Measurements from ENCODE around the gene RNF224. TPM values are rescaled to one million over a fixed set of nuclear protein-coding genes. Genes with fewer than 3 reads are reported as not detected.
A peak's percentile ranks its signal among the peaks of the same experiment; 100 is the strongest.

Gene RNF224
- total RNA-seq, 3 donors from 2014 or later: not detected

DNA sequence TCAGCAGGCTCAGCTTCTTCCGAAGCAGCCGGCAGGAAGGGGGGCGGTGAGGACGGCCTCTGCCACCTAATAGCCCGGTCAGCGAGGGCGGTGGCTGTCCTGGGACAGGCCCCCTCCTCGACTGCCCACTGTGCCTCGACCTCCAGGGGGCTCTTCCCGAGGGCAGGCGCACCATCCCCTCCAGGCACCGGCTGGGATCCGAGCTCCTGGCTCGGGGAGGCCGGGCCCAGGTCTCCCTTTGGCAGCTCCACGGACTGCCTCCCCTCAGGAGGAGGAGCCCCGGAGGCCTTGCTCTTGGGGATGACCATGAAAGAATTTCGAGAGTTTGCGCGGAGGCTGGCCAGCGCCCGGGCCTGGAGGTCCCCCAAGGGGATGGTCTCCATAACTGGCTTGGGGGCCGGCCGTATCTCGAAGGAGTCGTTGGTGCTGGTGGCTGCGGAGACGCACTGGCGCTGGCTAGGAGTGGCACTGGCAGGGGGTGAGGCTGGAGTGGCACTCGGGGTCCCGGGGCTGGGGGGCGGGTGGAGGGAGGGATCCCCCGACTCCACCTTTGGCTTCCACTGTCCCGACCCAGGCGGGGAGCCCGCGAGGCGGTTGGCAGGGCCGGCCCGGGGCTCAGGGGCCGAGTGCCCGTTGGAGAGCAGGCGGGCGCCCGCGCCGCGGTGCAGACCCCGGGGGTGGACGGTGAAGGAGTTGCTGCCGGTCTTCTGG is 27.7 kb upstream of the RNF224 start:
- Mint-ChIP-seq H3K4me3 (peak overlapping the region; percentile 83), H3K9me3 (no peaks in the 10 kb centered on the region), H3K4me1 (ENCODE audit: low read depth) (peaks cover 18% of the 10 kb centered on the region), H3K36me3 (ENCODE audit: insufficient read depth) (no peaks in the 10 kb centered on the region), H3K27me3 (ENCODE audit: low read depth) (no peaks in the 10 kb centered on the region)
- no peak for ATAC-seq
- DNase-seq: no peak

DNA sequence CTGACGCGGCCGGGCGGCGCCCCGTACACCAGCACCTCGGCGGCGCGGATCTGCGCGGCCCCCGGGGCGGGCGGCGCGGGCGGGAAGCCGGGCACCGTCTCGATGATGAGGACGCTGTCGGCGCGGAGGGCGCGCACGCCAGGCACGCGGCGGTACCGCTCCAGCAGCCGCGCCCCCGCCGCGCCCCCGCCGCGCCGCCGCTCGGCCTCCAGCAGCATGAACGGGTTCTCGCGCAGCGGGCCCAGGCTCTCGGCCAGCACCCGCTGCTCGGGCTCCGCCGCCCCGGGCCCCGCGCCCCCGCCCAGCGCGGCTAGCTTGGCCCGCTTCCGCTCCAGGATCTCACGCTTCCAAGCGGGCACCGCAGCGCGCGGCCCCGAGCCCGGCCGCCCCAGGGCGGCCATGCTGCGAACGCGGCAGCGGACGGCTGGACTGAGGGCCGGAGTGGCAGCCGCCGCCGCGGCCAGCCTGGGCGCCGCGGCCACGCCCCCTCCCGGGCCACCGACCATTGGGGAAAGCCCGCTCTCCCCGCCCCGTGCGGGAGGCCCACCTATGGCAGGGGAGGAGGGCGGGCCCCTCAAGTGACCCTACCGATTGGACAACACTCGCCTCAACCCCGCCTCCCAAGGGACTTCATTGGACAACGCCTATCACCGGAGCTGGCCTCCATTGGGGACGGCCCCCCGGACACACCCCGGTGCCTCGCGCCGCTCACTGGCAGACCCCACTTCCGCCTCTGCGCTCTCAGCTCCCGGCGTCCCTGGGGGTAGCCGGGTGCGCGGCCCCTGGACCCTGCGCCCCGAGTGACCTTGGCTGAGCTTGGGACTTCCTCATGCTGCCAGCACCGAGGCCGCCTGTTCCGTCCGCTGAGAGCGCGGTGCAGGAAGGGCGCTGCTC is 26.7 kb upstream of the RNF224 start, which contains the start of gene TPRN:
TPRN (minus strand) TSS at position 431 of the 894 bp plus-strand sequence; CDS start at position 401, 30 bp downstream.
- no peaks in the 10 kb centered on the region for H3K36me3 Mint-ChIP-seq (ENCODE audit: insufficient read depth)
- no peaks in the 10 kb centered on the region for H3K27me3 Mint-ChIP-seq (ENCODE audit: low read depth)
- peaks cover 22% of the 10 kb centered on the region for H3K4me1 Mint-ChIP-seq (ENCODE audit: low read depth)
- DNase-seq (peak; percentile 97), ATAC-seq (peak; percentile 93 to 96)
- H3K4me3 Mint-ChIP-seq: peak within 1 kb of the TSS; percentile 84
- no peaks in the 10 kb centered on the region for H3K9me3 Mint-ChIP-seq

DNA sequence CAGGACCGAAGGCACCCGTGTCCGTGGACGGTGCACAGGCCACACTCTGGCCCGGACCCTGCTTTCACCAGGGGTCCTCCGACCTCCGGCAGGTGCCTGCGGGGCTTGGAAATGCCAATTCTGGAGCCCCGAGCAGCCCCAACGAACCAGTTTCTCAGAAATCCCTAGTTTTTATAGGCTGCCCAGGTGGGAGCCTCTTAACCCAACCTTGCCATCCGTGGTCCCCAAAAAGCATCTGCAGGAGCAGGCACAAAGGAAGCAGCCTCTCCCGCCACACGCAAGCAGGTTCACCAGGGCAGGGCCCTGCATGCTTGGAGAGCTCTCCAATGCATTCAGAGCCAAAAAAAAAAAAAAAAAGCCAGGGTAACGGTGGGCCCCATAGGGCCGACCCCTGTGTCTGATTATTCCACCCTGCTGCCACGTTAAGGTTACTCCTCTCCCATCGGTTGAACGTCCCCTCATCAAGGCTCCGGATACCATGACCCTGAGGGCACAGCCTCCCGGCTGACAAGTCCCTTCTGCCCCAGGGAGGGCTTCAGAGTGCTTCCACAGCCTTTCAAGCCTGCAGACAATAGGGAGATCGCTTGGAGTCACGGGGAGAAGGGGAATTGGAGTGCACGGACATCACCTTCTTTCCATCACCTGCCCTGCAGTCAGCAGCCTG is 26.0 kb upstream of the RNF224 start:
- no peaks in the 10 kb centered on the region for H3K36me3 Mint-ChIP-seq (ENCODE audit: insufficient read depth)
- peaks cover 26% of the 10 kb centered on the region for H3K4me1 Mint-ChIP-seq (ENCODE audit: low read depth)
- no peaks in the 10 kb centered on the region for H3K27me3 Mint-ChIP-seq (ENCODE audit: low read depth)
- H3K9me3 Mint-ChIP-seq: no peaks in the 10 kb centered on the region
- DNase-seq (no peak), ATAC-seq (no peak)
- H3K4me3 Mint-ChIP-seq: peak overlapping the region; percentile 84

DNA sequence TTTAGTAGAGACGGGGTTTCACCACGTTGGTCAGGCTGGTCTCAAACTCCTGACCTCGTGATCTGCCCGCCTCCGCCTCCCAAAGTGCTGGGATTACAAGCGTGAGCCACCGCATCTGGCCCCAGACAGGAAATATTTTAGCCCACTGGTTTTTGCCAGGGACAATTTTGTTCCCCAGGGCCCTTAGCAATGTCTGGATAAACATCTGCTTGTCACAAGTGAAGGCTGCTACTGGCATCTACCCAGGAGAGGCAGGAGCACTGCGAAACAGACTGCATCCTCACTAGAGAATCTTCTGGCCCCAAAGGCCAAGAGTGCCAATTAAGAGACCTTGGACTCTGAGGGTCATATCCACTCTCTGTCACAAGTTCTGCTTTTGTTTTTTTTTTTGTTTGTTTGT is 24.3 kb upstream of the RNF224 start:
- H3K9me3 Mint-ChIP-seq: no peaks in the 10 kb centered on the region
- no peak overlapping the region for H3K4me3 Mint-ChIP-seq
- H3K36me3 Mint-ChIP-seq (ENCODE audit: insufficient read depth): peaks cover 7% of the 10 kb centered on the region
- DNase-seq (no peak), ATAC-seq (no peak)
- H3K4me1 Mint-ChIP-seq (ENCODE audit: low read depth): peaks cover 39% of the 10 kb centered on the region
- H3K27me3 Mint-ChIP-seq (ENCODE audit: low read depth): no peaks in the 10 kb centered on the region

DNA sequence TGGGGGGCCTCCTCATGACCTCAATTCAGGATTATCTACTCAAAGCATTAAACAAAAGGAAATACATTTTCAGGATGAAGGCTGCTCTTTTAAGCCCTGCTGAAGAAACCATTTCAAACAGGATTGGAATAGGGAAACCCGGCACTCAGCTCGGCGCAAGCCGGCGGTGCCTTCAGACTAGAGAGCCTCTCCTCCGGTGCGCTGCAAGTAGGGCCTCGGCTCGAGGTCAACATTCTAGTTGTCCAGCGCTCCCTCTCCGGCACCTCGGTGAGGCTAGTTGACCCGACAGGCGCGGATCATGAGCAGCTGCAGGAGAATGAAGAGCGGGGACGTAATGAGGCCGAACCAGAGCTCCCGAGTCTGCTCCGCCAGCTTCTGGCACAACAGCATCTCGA is 22.6 kb upstream of the RNF224 start:
- H3K27me3 Mint-ChIP-seq (ENCODE audit: low read depth): no peaks in the 10 kb centered on the region
- ATAC-seq: no peak
- peak overlapping the region; percentile 95 for H3K4me3 Mint-ChIP-seq
- DNase-seq: no peak
- peaks cover 12% of the 10 kb centered on the region for H3K36me3 Mint-ChIP-seq (ENCODE audit: insufficient read depth)
- peaks cover 36% of the 10 kb centered on the region for H3K4me1 Mint-ChIP-seq (ENCODE audit: low read depth)
- no peaks in the 10 kb centered on the region for H3K9me3 Mint-ChIP-seq

DNA sequence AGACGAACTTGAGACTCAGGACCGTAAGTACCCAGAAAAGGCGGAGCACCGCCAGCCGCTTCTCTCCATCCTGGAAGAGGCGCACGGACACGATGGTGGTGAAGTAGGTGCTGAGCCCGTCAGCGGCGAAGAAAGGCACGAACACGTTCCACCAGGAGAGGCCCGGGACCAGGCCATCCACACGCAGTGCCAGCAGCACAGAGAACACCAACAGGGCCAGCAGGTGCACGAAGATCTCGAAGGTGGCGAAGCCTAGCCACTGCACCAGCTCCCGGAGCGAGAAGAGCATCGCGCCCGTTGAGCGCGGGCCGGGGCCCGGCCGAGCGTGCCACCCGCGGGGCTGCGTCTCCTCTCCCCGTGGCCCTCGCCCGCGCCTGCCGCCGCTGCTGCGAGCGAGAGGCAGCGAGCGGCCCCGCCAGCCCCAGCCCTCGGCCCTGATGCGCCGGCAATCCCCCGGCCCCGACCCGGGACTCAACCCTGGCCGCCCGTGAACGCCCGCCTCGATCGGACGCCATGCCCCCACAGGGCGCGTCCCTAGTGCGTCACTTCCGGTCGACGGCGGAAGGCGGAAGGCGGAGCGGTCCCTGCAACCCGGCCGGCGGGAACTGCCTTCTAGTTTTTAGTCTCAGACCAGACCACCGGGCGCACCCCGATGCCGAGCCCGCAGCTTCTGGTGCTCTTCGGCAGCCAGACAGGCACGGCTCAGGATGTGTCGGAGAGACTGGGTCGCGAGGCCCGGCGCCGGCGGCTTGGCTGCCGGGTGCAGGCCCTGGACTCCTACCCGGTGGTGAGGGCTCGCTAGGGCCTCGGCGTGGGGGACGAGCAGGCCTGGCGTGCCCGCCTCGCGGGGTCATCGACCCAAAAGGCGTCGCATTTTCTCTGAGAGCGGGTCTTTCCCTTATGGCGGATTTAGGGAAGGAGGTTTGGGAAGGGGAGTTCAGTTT is 21.9 kb upstream of the RNF224 start, which contains the start of the genes NDOR1 and TMEM203:
NDOR1 (plus strand) TSS at position 575 of the 944 bp plus-strand sequence; CDS start at position 653, 78 bp downstream.
TMEM203 (minus strand) TSS at position 523 of the 944 bp plus-strand sequence; CDS start at position 289, 234 bp downstream.
- peak; percentile 91 for DNase-seq
- Mint-ChIP-seq H3K9me3 (no peaks in the 10 kb centered on the region), H3K4me1 (ENCODE audit: low read depth) (peaks cover 36% of the 10 kb centered on the region), H3K36me3 (ENCODE audit: insufficient read depth) (peaks cover 12% of the 10 kb centered on the region), H3K27me3 (ENCODE audit: low read depth) (no peaks in the 10 kb centered on the region), H3K4me3 (peak within 1 kb of the TSS; percentile 95)
- ATAC-seq: peak; percentile 63 to 64

DNA sequence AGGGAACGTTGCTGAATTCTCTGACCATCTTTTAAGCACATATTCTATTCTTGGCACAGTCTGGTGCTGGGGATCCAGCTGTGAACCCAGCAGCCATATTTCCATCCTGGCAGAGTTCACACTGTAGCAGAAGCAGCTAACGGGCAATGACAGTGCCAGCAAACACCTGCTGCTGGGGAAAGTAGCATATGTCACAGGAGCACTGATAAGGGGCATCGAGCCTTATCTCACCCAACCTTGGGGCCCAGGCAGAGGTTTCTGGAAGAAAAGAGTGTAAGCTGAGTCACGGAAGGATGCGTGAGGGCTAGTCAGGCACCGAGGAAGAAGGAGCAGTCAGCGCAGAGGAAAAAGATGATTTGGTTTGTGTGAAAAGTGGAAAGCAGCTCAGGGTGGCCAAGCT is 20.7 kb upstream of the RNF224 start:
- peaks cover 33% of the 10 kb centered on the region for H3K4me1 Mint-ChIP-seq (ENCODE audit: low read depth)
- peaks cover 12% of the 10 kb centered on the region for H3K36me3 Mint-ChIP-seq (ENCODE audit: insufficient read depth)
- no peak for DNase-seq
- H3K9me3 Mint-ChIP-seq: no peaks in the 10 kb centered on the region
- H3K27me3 Mint-ChIP-seq (ENCODE audit: low read depth): no peaks in the 10 kb centered on the region
- peak overlapping the region; percentile 95 for H3K4me3 Mint-ChIP-seq
- ATAC-seq: no peak

DNA sequence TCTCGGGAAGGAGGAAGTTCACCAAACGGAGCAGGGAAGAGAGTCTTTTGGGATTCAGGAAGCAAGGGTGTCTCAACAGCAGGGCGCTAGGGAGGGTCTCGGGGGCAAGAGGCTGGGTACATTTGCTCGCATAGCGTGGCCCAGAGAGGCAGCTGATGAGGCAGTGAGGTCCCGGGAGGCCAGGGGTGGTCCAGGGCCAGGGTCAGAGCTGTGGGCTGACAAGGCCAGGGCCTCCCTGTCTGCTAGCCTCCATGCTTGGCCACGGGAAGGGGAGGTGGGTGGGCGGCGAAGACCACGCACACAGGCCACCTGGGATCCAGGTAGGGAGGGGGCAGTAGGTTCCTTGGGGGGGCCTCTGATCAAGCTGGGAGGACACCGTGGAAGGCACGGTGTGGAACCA is 15.8 kb upstream of the RNF224 start:
- no peaks in the 10 kb centered on the region for H3K9me3 Mint-ChIP-seq
- H3K4me3 Mint-ChIP-seq: no peak overlapping the region
- no peaks in the 10 kb centered on the region for H3K27me3 Mint-ChIP-seq (ENCODE audit: low read depth)
- no peak for DNase-seq
- ATAC-seq: no peak
- peaks cover 13% of the 10 kb centered on the region for H3K36me3 Mint-ChIP-seq (ENCODE audit: insufficient read depth)
- H3K4me1 Mint-ChIP-seq (ENCODE audit: low read depth): peaks cover 11% of the 10 kb centered on the region

DNA sequence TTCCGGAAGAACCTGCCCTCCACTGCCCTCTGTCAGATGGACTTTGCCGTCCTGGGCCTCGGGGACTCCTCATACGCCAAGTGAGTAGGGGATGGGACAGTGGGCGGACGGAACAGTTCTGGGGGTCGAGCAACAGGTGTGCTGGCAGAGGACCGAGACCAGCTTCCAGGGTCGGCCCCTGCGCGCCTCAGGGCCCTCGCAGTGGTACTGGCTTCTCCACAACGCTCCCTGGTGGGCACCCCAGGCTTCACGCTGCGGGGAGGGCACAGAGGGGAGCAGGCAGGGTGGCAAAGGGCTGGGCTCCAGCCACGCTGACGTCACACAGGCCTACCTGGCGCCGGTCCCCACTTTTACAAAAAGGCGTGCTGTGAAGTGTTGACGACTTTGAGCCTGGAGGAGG is 14.8 kb upstream of the RNF224 start:
- DNase-seq: no peak
- no peaks in the 10 kb centered on the region for H3K9me3 Mint-ChIP-seq
- ATAC-seq: no peak
- no peaks in the 10 kb centered on the region for H3K27me3 Mint-ChIP-seq (ENCODE audit: low read depth)
- H3K4me3 Mint-ChIP-seq: no peak overlapping the region
- H3K36me3 Mint-ChIP-seq (ENCODE audit: insufficient read depth): peaks cover 7% of the 10 kb centered on the region
- H3K4me1 Mint-ChIP-seq (ENCODE audit: low read depth): peaks cover 1% of the 10 kb centered on the region

DNA sequence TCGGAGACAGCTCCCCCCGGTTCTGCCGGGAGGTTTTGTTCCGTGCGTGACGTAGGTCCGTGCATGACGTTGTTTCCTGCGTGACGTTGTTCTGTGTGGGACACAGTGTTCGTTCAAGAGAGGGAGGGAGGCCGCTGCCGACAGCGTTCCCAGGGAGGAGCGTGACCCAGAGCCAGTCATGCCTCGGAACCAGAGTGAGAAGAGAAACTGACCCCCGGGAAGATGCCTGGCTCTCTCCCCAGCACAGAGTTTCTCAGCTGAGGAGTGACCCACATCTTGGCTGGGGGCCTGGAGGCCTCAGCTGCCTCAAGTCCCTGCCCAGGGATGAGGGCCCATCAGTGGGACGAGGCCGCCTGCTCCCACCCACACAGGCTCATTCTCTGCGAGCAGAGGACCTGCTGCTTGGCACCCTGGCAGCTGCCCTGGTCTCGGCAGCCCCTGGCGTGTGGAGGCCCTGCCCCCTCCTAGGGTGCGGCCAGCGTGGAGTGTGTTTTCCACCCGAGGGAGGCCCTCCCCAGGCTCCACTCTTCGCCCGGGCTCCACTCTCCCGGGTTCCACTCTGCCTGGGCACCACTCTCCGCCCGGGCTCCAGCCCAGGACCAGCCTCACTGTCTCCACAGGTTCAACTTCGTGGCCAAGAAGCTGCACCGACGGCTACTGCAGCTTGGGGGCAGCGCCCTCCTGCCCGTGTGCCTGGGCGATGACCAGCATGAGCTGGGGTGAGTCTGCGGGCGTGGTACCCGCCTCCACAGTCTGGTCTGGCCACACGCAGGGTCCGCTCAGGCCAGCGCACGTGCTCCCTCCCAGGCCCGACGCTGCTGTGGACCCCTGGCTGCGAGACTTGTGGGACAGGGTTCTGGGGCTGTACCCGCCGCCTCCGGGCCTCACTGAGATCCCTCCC is 13.9 kb upstream of the RNF224 start:
- Mint-ChIP-seq H3K27me3 (ENCODE audit: low read depth) (no peaks in the 10 kb centered on the region), H3K4me1 (ENCODE audit: low read depth) (no peaks in the 10 kb centered on the region), H3K4me3 (no peak overlapping the region), H3K9me3 (no peaks in the 10 kb centered on the region), H3K36me3 (ENCODE audit: insufficient read depth) (peaks cover 6% of the 10 kb centered on the region)
- no peak for DNase-seq
- ATAC-seq: no peak

DNA sequence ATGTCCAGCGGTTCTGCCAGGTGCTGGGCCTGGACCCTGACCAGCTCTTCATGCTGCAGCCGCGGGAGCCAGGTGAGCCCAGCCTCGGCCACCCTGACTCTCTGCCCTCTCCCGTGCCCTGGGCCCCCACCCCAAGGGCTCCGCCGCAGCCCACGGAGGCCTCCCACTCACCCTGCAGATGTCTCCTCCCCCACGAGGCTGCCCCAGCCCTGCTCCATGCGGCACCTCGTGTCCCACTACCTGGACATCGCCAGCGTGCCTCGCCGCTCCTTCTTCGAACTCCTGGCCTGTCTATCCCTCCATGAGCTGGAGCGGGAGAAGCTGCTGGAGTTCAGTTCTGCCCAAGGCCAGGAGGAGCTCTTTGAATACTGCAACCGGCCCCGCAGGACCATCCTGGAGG is 12.7 kb upstream of the RNF224 start:
- DNase-seq: no peak
- Mint-ChIP-seq H3K9me3 (no peaks in the 10 kb centered on the region), H3K4me1 (ENCODE audit: low read depth) (no peaks in the 10 kb centered on the region), H3K27me3 (ENCODE audit: low read depth) (no peaks in the 10 kb centered on the region), H3K36me3 (ENCODE audit: insufficient read depth) (peaks cover 2% of the 10 kb centered on the region), H3K4me3 (no peak overlapping the region)
- ATAC-seq: no peak

DNA sequence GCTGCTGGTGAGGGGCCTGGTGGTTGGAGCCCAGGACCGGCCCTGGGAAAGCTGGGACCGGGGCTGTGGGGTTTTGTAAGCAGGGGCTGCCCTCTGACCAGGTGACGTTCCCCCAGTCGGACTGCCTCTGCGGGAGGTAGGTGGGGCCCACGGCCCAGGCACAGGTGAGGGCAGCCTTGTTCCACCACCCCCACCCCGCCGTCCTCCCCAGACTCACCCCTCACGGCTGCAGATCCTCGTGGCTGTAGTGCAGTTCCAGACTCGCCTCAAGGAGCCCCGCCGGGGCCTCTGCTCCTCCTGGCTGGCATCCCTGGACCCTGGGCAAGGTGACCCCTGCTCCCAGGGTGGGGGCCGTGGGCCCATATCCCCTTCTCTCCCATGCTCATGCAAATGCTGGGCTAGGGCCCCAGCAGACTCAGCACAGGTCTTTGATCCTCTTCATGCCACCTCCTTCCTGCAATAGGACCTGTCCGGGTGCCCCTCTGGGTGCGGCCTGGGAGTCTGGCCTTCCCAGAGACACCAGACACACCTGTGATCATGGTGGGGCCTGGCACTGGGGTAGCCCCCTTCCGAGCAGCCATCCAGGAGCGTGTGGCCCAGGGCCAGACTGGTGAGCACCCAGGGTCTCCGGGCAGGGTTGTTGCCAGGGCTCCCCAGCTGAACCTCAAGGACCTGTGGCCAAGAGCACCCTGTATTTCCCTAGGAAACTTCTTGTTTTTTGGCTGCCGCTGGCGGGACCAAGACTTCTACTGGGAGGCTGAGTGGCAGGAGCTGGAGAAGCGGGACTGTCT is 11.9 kb upstream of the RNF224 start:
- no peaks in the 10 kb centered on the region for H3K27me3 Mint-ChIP-seq (ENCODE audit: low read depth)

More for the DNA sequence above, 11.9 kb upstream of the RNF224 start:
- no peak for DNase-seq
- H3K4me3 Mint-ChIP-seq: no peak overlapping the region
- no peaks in the 10 kb centered on the region for H3K4me1 Mint-ChIP-seq (ENCODE audit: low read depth)
- ATAC-seq: no peak
- H3K36me3 Mint-ChIP-seq (ENCODE audit: insufficient read depth): peaks cover 2% of the 10 kb centered on the region
- no peaks in the 10 kb centered on the region for H3K9me3 Mint-ChIP-seq
